GM18511 (cell line): ENCODE measurements around the gene CPNE2.
A peak's percentile ranks its signal among the peaks of the same experiment; 100 is the strongest.
"Not testable (repeated sequence)": the region's sequence is repeated elsewhere in the genome, so short reads cannot be mapped to it uniquely, and the experiment has no call there.

ENCODE experiments used
- ATAC-seq: cut with Tn5 transposase; IDR thresholded peaks from one replicate; pipeline ENCODE4 v1.9.1; 2021; ENCODE audit warnings: mild to moderate bottlenecking, moderate library complexity; ENCODE audit not compliant: unreplicated experiment

The CPNE2 gene

GRCh38 chr16:57069053-57069452 lies 23.3 kb upstream of the CPNE2 start:
- no peak for ATAC-seq

GRCh38 chr16:57069635-57070370 lies 22.6 kb upstream of the CPNE2 start:
- no peak for ATAC-seq

DNA sequence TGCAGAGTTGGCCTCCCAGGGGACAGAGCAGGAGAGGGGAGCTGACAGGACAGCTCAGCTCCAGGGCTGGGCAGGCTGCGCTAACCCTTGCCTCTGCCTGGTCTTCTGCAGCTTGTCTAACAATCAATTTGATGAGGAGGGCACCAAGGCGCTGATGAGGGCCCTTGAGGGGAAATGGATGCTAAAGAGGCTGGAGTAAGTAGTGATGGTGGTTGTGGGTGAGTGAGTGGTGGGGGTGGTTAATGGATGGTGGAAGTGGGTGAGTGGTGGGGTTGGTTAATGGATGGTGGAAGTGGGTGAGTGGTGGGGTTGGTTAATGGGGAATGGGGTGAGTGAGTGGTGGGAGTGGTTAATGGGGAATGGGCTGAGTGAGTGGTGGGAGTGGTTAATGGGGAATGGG lies 22.0 kb upstream of the CPNE2 start:
- ATAC-seq: no peak

GRCh38 chr16:57071081-57071732 lies 21.2 kb upstream of the CPNE2 start:
- ATAC-seq: not testable (repeated sequence)

- ATAC-seq: no peak
These were observed 20.4 kb upstream of the CPNE2 start for GRCh38 chr16:57071831-57072582.

- no peak for ATAC-seq
These were observed 19.6 kb upstream of the CPNE2 start for GRCh38 chr16:57072616-57073275.

GRCh38 chr16:57077714-57078113 lies 14.7 kb upstream of the CPNE2 start:
- ATAC-seq: no peak

GRCh38 chr16:57081744-57082143 lies 10.6 kb upstream of the CPNE2 start:
- no peak for ATAC-seq

- ATAC-seq: no peak
These were observed 9.7 kb upstream of the CPNE2 start for GRCh38 chr16:57082664-57083063.

- ATAC-seq: no peak
These were observed 8.8 kb upstream of the CPNE2 start for GRCh38 chr16:57083485-57084126.

GRCh38 chr16:57084257-57084770 lies 8.1 kb upstream of the CPNE2 start:
- ATAC-seq: no peak

GRCh38 chr16:57084996-57085395 lies 7.4 kb upstream of the CPNE2 start:
- no peak for ATAC-seq

- ATAC-seq: no peak
These were observed 5.4 kb upstream of the CPNE2 start for GRCh38 chr16:57087003-57087402.

GRCh38 chr16:57089406-57089805 lies 3.0 kb upstream of the CPNE2 start:
- no peak for ATAC-seq

GRCh38 chr16:57091200-57091974 lies 996 bp upstream of the CPNE2 start:
- no peak for ATAC-seq

DNA sequence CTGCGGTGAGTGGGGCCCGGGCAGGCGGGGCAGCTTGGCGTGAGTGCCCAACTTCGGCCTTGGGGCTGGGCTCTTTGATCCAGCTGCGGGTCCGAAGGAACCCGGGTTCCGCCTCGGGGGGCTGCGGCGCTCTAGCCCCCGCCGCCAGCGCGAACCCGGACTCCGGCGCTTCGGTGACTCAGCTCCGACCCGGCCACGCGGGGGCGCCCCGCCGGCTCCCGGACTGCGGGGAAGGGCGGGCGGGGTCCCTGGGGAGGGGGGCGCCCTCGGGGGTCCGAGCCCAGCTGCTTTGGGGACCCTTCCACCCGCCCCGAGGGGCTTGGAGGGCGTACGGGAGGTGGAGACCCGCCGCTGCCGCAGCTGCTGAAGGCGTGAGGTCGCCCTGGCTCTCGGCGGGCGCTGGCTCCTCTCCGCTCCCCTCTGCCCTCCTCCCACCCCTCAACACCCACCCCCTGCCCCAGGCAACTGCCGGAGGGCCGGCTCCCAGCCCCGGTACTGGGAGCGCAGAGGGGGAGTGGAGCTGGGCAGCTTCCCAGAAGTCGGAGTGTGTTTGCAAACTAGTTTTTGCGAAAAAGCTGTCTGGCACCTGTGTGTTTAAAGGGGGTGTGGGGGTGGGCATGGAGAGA lies 516 bp downstream of the CPNE2 start:
- peak; percentile 58 for ATAC-seq

DNA sequence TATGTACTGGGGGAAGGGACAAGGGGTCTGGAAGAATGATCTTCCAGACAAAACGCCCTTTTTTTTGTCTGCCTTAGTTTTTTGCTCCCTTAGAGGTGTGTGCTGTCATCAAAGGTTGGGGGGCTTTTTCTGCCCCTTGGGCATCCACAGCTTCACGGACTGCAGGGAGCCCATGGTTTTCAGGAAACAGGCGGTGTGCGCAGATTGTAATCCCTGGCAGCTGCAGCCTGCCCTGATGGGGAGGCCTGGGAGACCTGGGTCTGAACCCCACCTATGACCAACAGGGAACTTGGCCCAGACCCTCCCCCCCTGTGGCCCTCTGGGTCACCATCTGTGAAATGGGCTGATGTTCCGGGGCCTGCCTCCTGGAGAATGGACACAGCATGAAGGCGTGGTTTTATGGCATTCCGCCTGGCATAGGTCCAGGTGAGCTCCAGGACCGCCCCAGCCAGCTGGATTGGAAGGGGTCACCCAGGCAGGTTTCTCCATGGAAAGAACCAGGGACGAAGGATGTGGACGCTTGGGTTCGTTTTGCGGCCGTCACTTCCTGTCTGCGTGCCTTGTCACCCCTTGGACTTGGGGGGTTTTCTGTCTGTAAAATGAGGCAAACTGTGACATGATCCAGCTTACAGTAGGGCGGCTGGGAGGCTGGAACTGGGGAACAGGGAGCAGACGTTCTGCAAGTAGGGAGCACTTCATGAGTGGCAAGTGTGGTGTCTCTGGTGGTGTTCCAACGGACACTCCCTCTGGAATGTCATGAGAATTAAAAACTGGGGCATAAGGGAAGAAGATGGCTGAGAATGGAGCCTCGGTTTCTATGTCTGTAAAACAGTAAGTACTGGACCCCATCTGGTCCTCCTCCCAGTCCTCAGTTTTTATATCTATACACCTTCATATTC lies 1.5 kb downstream of the CPNE2 start:
- no peak for ATAC-seq

DNA sequence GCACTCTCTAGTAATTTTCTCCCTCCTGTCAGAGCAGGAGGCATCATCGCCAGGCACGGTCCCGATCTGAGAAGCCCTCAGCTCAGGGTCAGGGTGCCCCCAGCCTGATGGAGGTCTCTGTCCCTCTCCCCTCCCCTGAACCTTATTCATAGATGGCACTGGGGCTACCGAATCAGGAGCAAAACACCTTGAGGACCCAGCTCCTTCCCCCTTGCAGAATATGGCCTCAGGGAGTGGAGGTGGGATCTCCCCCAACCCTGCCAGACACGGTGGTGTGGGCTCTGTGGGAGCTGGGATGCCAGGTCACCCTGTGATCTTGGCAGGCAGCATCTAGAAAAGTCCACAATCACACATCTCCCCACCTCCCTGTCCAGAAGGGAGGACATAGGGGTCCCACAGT lies 2.5 kb downstream of the CPNE2 start:
- ATAC-seq: no peak
